OCI-LY7 (cell line): ENCODE measurements around the gene FAM163A.

Experiments
- EZH2phosphoT487 ChIP-seq: fragments of 200-600 bp; sonication (generic); IDR thresholded peaks from 2 replicates; pipeline ENCODE4 v1.6.1; 2018; ENCODE audit warnings: low read depth, borderline replicate concordance, mild to moderate bottlenecking, mixed run types, antibody characterized with exemption, low read length, moderate library complexity, mixed read lengths
- TF ChIP-seq, protein P1 (sequence below): fragments of 200-600 bp; sonication (generic); conservative IDR thresholded peaks from 2 replicates; pipeline ENCODE4 v1.5.1; 2014; ENCODE audit warnings: mild to moderate bottlenecking, antibody characterized with exemption, low read length, moderate library complexity, mixed read lengths

DNA sequence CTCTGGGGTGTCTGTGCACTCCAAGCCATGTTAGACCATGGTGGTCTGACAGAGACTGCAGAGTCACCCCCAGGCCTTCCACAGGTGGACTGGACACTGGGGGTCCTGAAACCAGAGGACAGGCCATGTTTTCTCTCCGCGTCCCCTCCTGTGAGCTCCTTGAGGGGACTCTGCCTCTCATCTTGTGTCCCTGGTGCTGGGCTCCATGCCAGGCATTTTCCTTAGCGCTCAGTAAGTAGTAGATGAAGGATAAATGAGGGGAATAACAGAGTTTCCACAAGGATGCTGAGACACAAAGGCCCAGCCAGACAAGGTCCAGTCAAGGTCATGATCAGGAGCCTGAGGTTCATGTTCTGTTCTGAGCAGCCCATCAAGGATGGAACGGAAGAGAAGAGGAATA lies 57.4 kb downstream of the FAM163A start:
- TF ChIP-seq, protein P1, sequence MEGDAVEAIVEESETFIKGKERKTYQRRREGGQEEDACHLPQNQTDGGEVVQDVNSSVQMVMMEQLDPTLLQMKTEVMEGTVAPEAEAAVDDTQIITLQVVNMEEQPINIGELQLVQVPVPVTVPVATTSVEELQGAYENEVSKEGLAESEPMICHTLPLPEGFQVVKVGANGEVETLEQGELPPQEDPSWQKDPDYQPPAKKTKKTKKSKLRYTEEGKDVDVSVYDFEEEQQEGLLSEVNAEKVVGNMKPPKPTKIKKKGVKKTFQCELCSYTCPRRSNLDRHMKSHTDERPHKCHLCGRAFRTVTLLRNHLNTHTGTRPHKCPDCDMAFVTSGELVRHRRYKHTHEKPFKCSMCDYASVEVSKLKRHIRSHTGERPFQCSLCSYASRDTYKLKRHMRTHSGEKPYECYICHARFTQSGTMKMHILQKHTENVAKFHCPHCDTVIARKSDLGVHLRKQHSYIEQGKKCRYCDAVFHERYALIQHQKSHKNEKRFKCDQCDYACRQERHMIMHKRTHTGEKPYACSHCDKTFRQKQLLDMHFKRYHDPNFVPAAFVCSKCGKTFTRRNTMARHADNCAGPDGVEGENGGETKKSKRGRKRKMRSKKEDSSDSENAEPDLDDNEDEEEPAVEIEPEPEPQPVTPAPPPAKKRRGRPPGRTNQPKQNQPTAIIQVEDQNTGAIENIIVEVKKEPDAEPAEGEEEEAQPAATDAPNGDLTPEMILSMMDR, result no peak
- TF ChIP-seq EZH2phosphoT487, result no peak
